Measurements from ENCODE around the gene ANKMY1. TPM values are rescaled to one million over a fixed set of nuclear protein-coding genes. Genes with fewer than 3 reads are reported as not detected.
A peak's percentile ranks its signal among the peaks of the same experiment; 100 is the strongest.

ANKMY1 gene
- total and polyA plus RNA-seq, 2 of the 13 experiments (the other 11 are each of a cell fraction or from before 2014, with no cell fraction given) = 11.7 to 18.8 TPM

DNA sequence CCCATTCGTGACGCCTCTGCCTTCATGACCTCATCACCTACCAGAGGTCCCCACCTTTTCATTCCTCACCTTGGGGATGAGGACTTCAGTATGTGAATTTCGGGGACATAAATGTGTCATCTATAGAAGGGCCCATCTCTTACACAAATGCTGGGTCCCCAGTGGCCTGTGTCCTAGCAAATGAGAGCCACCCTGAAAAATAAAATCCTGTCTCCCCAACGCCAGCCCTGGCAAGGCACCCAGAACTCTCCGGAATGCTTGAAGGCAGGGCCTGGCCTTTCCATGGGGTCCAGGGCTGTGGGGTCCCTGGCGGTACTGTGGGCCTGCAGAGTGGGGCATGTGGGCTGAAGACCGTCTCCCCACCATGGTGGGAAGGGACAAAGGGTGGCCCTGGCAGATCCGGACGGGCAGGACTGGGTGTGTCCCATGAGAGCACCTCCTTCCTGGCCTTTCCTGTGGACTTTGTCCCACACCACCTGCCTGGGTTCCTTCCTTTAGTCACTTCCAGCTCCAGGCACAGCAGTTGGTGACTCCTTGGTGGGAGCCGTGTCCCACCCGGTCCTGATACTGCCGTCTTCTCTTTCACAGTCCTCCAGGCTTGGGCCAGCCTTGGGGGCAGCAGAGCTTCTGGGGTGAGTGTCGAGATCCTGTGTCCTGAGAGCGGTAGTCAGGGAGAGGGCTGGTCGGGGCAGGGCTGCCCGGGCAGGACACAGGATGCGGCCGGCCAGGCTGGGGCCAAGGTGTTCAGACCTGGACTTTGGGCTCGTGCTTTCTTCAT lies 47.3 kb upstream of the ANKMY1 start (continued):
- TF ChIP-seq, protein P1, sequence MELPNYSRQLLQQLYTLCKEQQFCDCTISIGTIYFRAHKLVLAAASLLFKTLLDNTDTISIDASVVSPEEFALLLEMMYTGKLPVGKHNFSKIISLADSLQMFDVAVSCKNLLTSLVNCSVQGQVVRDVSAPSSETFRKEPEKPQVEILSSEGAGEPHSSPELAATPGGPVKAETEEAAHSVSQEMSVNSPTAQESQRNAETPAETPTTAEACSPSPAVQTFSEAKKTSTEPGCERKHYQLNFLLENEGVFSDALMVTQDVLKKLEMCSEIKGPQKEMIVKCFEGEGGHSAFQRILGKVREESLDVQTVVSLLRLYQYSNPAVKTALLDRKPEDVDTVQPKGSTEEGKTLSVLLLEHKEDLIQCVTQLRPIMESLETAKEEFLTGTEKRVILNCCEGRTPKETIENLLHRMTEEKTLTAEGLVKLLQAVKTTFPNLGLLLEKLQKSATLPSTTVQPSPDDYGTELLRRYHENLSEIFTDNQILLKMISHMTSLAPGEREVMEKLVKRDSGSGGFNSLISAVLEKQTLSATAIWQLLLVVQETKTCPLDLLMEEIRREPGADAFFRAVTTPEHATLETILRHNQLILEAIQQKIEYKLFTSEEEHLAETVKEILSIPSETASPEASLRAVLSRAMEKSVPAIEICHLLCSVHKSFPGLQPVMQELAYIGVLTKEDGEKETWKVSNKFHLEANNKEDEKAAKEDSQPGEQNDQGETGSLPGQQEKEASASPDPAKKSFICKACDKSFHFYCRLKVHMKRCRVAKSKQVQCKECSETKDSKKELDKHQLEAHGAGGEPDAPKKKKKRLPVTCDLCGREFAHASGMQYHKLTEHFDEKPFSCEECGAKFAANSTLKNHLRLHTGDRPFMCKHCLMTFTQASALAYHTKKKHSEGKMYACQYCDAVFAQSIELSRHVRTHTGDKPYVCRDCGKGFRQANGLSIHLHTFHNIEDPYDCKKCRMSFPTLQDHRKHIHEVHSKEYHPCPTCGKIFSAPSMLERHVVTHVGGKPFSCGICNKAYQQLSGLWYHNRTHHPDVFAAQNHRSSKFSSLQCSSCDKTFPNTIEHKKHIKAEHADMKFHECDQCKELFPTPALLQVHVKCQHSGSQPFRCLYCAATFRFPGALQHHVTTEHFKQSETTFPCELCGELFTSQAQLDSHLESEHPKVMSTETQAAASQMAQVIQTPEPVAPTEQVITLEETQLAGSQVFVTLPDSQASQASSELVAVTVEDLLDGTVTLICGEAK (IDR thresholded peaks at IDR 0.05) = no peak
- TF ChIP-seq, protein P1 (CRISPR knock-in tag; IDR thresholded peaks at IDR 0.05) = peak; percentile 57; the same call in 1 of the 2 replicates
- TF ChIP-seq, protein P2, sequence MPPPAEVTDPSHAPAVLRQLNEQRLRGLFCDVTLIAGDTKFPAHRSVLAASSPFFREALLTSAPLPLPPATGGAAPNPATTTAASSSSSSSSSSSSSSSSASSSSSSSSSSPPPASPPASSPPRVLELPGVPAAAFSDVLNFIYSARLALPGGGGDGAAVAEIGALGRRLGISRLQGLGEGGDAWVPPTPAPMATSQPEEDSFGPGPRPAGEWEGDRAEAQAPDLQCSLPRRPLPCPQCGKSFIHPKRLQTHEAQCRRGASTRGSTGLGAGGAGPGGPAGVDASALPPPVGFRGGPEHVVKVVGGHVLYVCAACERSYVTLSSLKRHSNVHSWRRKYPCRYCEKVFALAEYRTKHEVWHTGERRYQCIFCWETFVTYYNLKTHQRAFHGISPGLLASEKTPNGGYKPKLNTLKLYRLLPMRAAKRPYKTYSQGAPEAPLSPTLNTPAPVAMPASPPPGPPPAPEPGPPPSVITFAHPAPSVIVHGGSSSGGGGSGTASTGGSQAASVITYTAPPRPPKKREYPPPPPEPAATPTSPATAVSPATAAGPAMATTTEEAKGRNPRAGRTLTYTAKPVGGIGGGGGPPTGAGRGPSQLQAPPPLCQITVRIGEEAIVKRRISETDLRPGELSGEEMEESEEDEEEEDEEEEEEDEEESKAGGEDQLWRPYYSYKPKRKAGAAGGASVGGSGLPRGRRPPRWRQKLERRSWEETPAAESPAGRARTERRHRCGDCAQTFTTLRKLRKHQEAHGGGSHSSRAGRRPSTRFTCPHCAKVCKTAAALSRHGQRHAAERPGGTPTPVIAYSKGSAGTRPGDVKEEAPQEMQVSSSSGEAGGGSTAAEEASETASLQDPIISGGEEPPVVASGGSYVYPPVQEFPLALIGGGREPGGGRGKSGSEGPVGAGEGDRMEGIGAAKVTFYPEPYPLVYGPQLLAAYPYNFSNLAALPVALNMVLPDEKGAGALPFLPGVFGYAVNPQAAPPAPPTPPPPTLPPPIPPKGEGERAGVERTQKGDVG (CRISPR knock-in tag; IDR thresholded peaks at IDR 0.05; ENCODE audit: borderline replicate concordance) = no peak
- no peak for TF ChIP-seq NCOA5 (CRISPR knock-in tag; IDR thresholded peaks at IDR 0.05)
- TF ChIP-seq ZNF550 (CRISPR knock-in tag; IDR thresholded peaks at IDR 0.05; ENCODE audit: borderline replicate concordance) = no peak
- no peak for TF ChIP-seq TOPORS (CRISPR knock-in tag; IDR thresholded peaks at IDR 0.05)
- TF ChIP-seq, protein P3, sequence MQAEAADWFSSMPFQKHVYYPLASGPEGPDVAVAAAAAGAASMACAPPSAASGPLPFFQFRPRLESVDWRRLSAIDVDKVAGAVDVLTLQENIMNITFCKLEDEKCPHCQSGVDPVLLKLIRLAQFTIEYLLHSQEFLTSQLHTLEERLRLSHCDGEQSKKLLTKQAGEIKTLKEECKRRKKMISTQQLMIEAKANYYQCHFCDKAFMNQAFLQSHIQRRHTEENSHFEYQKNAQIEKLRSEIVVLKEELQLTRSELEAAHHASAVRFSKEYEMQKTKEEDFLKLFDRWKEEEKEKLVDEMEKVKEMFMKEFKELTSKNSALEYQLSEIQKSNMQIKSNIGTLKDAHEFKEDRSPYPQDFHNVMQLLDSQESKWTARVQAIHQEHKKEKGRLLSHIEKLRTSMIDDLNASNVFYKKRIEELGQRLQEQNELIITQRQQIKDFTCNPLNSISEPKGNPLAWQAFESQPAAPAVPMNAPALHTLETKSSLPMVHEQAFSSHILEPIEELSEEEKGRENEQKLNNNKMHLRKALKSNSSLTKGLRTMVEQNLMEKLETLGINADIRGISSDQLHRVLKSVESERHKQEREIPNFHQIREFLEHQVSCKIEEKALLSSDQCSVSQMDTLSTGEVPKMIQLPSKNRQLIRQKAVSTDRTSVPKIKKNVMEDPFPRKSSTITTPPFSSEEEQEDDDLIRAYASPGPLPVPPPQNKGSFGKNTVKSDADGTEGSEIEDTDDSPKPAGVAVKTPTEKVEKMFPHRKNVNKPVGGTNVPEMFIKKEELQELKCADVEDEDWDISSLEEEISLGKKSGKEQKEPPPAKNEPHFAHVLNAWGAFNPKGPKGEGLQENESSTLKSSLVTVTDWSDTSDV (CRISPR knock-in tag; IDR thresholded peaks at IDR 0.05) = no peak
- no peak for TF ChIP-seq IRX3 (CRISPR knock-in tag; IDR thresholded peaks at IDR 0.05; ENCODE audit: borderline replicate concordance, low read depth)
- TF ChIP-seq, protein P4, sequence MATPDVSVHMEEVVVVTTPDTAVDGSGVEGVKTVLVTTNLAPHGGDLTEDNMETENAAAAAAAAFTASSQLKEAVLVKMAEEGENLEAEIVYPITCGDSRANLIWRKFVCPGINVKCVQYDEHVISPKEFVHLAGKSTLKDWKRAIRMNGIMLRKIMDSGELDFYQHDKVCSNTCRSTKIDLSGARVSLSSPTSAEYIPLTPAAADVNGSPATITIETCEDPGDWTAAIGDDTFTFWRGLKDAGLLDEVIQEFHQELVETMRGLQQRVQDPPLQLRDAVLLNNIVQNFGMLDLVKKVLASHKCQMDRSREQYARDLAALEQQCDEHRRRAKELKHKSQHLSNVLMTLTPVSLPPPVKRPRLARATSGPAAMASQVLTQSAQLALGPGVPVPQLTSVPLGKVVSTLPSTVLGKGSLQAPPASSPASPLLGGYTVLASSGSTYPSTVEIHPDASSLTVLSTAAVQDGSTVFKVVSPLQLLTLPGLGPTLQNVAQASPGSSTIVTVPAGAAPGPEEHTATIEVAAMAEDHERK (CRISPR knock-in tag; IDR thresholded peaks at IDR 0.05; ENCODE audit: low read depth) = no peak
- no peak for TF ChIP-seq ZNF207 (IDR thresholded peaks at IDR 0.05; ENCODE audit: borderline replicate concordance)
- no peak for TF ChIP-seq HMG20A (CRISPR knock-in tag; IDR thresholded peaks at IDR 0.05; ENCODE audit: borderline replicate concordance)
- TF ChIP-seq FOXO1 (CRISPR knock-in tag; IDR thresholded peaks at IDR 0.05) = no peak

Data from HepG2 (cell line).